H9 (cell line): ENCODE data around the gene PGM2. TPM values are rescaled to one million over a fixed set of nuclear protein-coding genes. Genes with fewer than 3 reads are reported as not detected.

Experiments used
- DNase-seq: peaks from one replicate; pipeline ENCODE4 v3.0.0-alpha.2; 2017
- H2AFZ ChIP-seq: one replicate; pipeline ENCODE4 v1.6.1; 2013; ENCODE audit warnings: mild to moderate bottlenecking, low read length, control low read depth, moderate library complexity
- H2AK5ac ChIP-seq: 2 replicates; pipeline ENCODE4 v1.6.1; 2013; ENCODE audit warnings: low read length, control low read depth, mixed read lengths; ENCODE audit not compliant: insufficient read length
- H2BK120ac ChIP-seq: one replicate; pipeline ENCODE4 v1.6.1; 2013; ENCODE audit warnings: low read depth, mild to moderate bottlenecking, low read length, control low read depth, inconsistent platforms; ENCODE audit not compliant: poor library complexity, severe bottlenecking
- H2BK12ac ChIP-seq: 2 replicates; pipeline ENCODE4 v1.6.1; 2013; ENCODE audit warnings: low read length, control low read depth, mixed read lengths, low read depth; ENCODE audit not compliant: insufficient read length
- H2BK15ac ChIP-seq: 2 replicates; pipeline ENCODE4 v1.6.1; 2013; ENCODE audit warnings: low read depth, low read length, control low read depth
- H2BK20ac ChIP-seq: one replicate; pipeline ENCODE4 v1.6.1; 2013; ENCODE audit warnings: low read depth, mild to moderate bottlenecking, low read length, control low read depth, inconsistent platforms; ENCODE audit not compliant: poor library complexity, severe bottlenecking
- H2BK5ac ChIP-seq: 2 replicates; pipeline ENCODE4 v1.6.1; 2013; ENCODE audit warnings: low read length, control low read depth, mixed read lengths; ENCODE audit not compliant: insufficient read length
- H3K14ac ChIP-seq: 2 replicates; pipeline ENCODE4 v1.6.1; 2013; ENCODE audit warnings: low read length, control low read depth; ENCODE audit not compliant: insufficient read depth
- H3K18ac ChIP-seq: 2 replicates; pipeline ENCODE4 v1.6.1; 2013; ENCODE audit warnings: low read depth, mild to moderate bottlenecking, mixed read lengths, low read length, control low read depth; ENCODE audit not compliant: insufficient read length
- H3K23ac ChIP-seq: 2 replicates; pipeline ENCODE4 v1.6.1; 2013; ENCODE audit warnings: low read length, control low read depth, mixed read lengths, low read depth; ENCODE audit not compliant: insufficient read length
- H3K23me2 ChIP-seq: 2 replicates; pipeline ENCODE4 v1.6.1; 2013; ENCODE audit warnings: low read depth, mild to moderate bottlenecking, mixed read lengths, low read length, control low read depth; ENCODE audit not compliant: insufficient read length, poor library complexity, severe bottlenecking
- H3K27ac ChIP-seq: 2 replicates; pipeline ENCODE4 v1.5.1; 2013; ENCODE audit warnings: low read length, control low read depth, mixed read lengths, low read depth; ENCODE audit not compliant: insufficient read length
- H3K27me3 ChIP-seq: 2 replicates; pipeline ENCODE4 v1.6.1; 2013; ENCODE audit warnings: low read length, control low read depth, inconsistent platforms; ENCODE audit not compliant: insufficient read depth
- H3K4ac ChIP-seq: 2 replicates; pipeline ENCODE4 v1.6.1; 2013; ENCODE audit warnings: low read depth, mild to moderate bottlenecking, control low read depth, inconsistent platforms, low read length, moderate library complexity
- H3K4me1 ChIP-seq: 2 replicates; pipeline ENCODE4 v1.6.1; 2013; ENCODE audit warnings: low read length, control low read depth, inconsistent platforms; ENCODE audit not compliant: insufficient read depth
- H3K4me2 ChIP-seq: 2 replicates; pipeline ENCODE4 v1.6.1; 2013; ENCODE audit warnings: low read length, control low read depth, mixed read lengths; ENCODE audit not compliant: insufficient read length, insufficient read depth
- H3K56ac ChIP-seq: 2 replicates; pipeline ENCODE4 v1.6.1; 2013; ENCODE audit warnings: low read depth, mild to moderate bottlenecking, mixed read lengths, low read length, control low read depth; ENCODE audit not compliant: insufficient read length
- H3K79me1 ChIP-seq: 2 replicates; pipeline ENCODE4 v1.6.1; 2013; ENCODE audit warnings: low read depth, mild to moderate bottlenecking, moderate library complexity, low read length, control low read depth, inconsistent platforms; ENCODE audit not compliant: insufficient read depth, poor library complexity, severe bottlenecking
- H3K79me2 ChIP-seq: 2 replicates; pipeline ENCODE4 v1.6.1; 2013; ENCODE audit warnings: low read length, control low read depth, inconsistent platforms; ENCODE audit not compliant: insufficient read depth
- H3K9ac ChIP-seq: 2 replicates; pipeline ENCODE4 v1.6.1; 2013; ENCODE audit warnings: low read length, control low read depth, mixed read lengths; ENCODE audit not compliant: insufficient read length; ENCODE audit errors: extremely low read depth
- H3K9me3 ChIP-seq: one replicate; pipeline ENCODE4 v1.6.1; 2013; ENCODE audit warnings: low read depth, low read length, inconsistent platforms; ENCODE audit not compliant: control insufficient read depth
- H3T11ph ChIP-seq: one replicate; pipeline ENCODE4 v1.6.1; 2013; ENCODE audit warnings: mild to moderate bottlenecking, low read length, control low read depth, inconsistent platforms
- H4K20me1 ChIP-seq: one replicate; pipeline ENCODE4 v1.6.1; 2013; ENCODE audit not compliant: control insufficient read depth, insufficient read length, insufficient read depth
- H4K5ac ChIP-seq: 2 replicates; pipeline ENCODE4 v1.6.1; 2013; ENCODE audit warnings: low read depth, mild to moderate bottlenecking, mixed read lengths, low read length, control low read depth; ENCODE audit not compliant: insufficient read length
- H4K8ac ChIP-seq: replicated peaks from 2 replicates; pipeline ENCODE4 v1.6.1; 2013; ENCODE audit warnings: low read length, control low read depth, mixed read lengths, low read depth; ENCODE audit not compliant: insufficient read length
- H4K91ac ChIP-seq: 2 replicates; pipeline ENCODE4 v1.6.1; 2013; ENCODE audit warnings: low read depth, mild to moderate bottlenecking, moderate library complexity, mixed read lengths, low read length, control low read depth; ENCODE audit not compliant: insufficient read length
- H3K27ac Mint-ChIP-seq, 3 experiments: 2 replicates in 2 of 3; 3 replicates in 1 of 3; pipeline ENCODE4 v1.8.0; 2020 to 2021; ENCODE audit warnings: mixed read lengths in 3 of 3, mild to moderate bottlenecking in 1 of 3, moderate library complexity in 1 of 3
- H3K27me3 Mint-ChIP-seq: 2 replicates; pipeline ENCODE4 v1.8.0; 2021; ENCODE audit warnings: low read depth, mild to moderate bottlenecking, moderate library complexity, mixed read lengths
- H3K36me3 Mint-ChIP-seq, 3 experiments: 2 replicates in 2 of 3; 3 replicates in 1 of 3; pipeline ENCODE4 v1.8.0; 2020 to 2021; ENCODE audit warnings: low read depth in 3 of 3, mixed read lengths in 3 of 3; ENCODE audit not compliant: insufficient read depth in 1 of 3
- H3K4me1 Mint-ChIP-seq, 2 experiments: 2 replicates each; pipeline ENCODE4 v1.8.0; 2020; ENCODE audit warnings: mixed read lengths in 2 of 2
- H3K4me3 Mint-ChIP-seq, 2 experiments: 2 replicates in 1 of 2; 3 replicates in 1 of 2; pipeline ENCODE4 v1.8.0; 2020 to 2021; ENCODE audit warnings: mild to moderate bottlenecking in 2 of 2, mixed read lengths in 2 of 2, moderate library complexity in 1 of 2
- H3K9me3 Mint-ChIP-seq, 2 experiments: 2 replicates in 1 of 2; 3 replicates in 1 of 2; pipeline ENCODE4 v1.8.0; 2020; ENCODE audit warnings: mild to moderate bottlenecking in 2 of 2, mixed read lengths in 2 of 2, moderate library complexity in 1 of 2
- WGBS: extraction: QIAGEN DNeasy Blood & Tissue Kit; methylation state at CpG from one replicate; pipeline ENCODE4 v1.1.7; 2013; ENCODE audit warnings: missing lambda C conversion rate, low lambda C conversion rate, mixed read lengths; ENCODE audit not compliant: insufficient read length; ENCODE audit errors: extremely low coverage; 5-methylcytosine and 5-hydroxymethylcytosine counted together
- total RNA-seq: library from RNA; stranded (reverse); gene quantifications from 2 replicates; pipeline ENCODE4 v1.2.1, GENCODE V29; 2021
- TF ChIP-seq, protein P1 (sequence below): fragments of 200-600 bp; sonication (generic); conservative IDR thresholded peaks from 3 replicates; pipeline ENCODE4 v1.8.0; 2021; ENCODE audit warnings: antibody characterized with exemption, mild to moderate bottlenecking

The PGM2 gene
- total RNA-seq, 1 experiment from 2014 or later: 26.6 TPM

DNA sequence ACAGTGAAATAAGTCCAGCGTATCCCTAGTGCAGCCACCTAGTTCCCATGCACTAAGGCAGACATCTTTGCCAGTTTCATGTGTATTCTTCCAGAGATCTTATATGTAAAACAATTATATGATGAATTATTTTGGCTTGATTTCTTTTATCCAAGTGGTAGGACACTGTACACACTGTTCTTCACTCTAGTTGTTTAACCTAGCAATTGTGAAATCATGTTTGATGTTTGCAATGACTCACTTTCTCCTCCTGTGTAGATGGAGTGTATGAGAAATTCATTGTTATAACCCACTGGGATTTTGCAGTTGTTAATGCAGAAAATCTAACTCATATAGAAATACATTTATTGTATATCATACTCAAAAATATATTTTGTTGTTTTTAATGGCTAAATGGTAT, 46.9 kb downstream of the PGM2 start:
- H3K4me2 ChIP-seq: no peak overlapping the region
- no peak overlapping the region for H2AK5ac ChIP-seq
- no peak overlapping the region for H4K8ac ChIP-seq
- Mint-ChIP-seq H3K36me3 (no peaks in the 10 kb centered on the region), H3K9me3 (no peaks in the 10 kb centered on the region), H3K27ac (no peak overlapping the region), H3K4me3 (no peak overlapping the region), H3K4me1 (peaks cover 2 to 5% of the 10 kb centered on the region in 2 experiments; a peak in 2 of 4 replicates), H3K27me3 (no peaks in the 10 kb centered on the region)
- no peak overlapping the region for H3K18ac ChIP-seq
- H2AFZ ChIP-seq: no peak overlapping the region
- H3K23ac ChIP-seq: no peak overlapping the region
- H3K56ac ChIP-seq: no peak overlapping the region
- no peaks in the 10 kb centered on the region for H3K79me2 ChIP-seq
- TF ChIP-seq, protein P1, sequence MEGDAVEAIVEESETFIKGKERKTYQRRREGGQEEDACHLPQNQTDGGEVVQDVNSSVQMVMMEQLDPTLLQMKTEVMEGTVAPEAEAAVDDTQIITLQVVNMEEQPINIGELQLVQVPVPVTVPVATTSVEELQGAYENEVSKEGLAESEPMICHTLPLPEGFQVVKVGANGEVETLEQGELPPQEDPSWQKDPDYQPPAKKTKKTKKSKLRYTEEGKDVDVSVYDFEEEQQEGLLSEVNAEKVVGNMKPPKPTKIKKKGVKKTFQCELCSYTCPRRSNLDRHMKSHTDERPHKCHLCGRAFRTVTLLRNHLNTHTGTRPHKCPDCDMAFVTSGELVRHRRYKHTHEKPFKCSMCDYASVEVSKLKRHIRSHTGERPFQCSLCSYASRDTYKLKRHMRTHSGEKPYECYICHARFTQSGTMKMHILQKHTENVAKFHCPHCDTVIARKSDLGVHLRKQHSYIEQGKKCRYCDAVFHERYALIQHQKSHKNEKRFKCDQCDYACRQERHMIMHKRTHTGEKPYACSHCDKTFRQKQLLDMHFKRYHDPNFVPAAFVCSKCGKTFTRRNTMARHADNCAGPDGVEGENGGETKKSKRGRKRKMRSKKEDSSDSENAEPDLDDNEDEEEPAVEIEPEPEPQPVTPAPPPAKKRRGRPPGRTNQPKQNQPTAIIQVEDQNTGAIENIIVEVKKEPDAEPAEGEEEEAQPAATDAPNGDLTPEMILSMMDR: no peak
- H3K9me3 ChIP-seq: no peaks in the 10 kb centered on the region
- no peak overlapping the region for H3K4ac ChIP-seq
- H2BK5ac ChIP-seq: no peak overlapping the region
- DNase-seq: no peak
- no peak overlapping the region for H2BK20ac ChIP-seq
- H3K79me1 ChIP-seq: no peaks in the 10 kb centered on the region
- no peak overlapping the region for H2BK120ac ChIP-seq
- no peak overlapping the region for H2BK12ac ChIP-seq
- H3K14ac ChIP-seq: no peak overlapping the region
- H3K23me2 ChIP-seq: no peaks in the 10 kb centered on the region
- H3K27ac ChIP-seq: no peak overlapping the region
- H3T11ph ChIP-seq: no peak overlapping the region
- no peak overlapping the region for H3K9ac ChIP-seq
- no CpG with 5 or more reads among the region's 1 CpG for WGBS
- H3K27me3 ChIP-seq: no peaks in the 10 kb centered on the region
- no peaks in the 10 kb centered on the region for H3K4me1 ChIP-seq
- H4K91ac ChIP-seq: no peak overlapping the region
- H4K20me1 ChIP-seq: no peaks in the 10 kb centered on the region
- no peak overlapping the region for H4K5ac ChIP-seq
- no peak overlapping the region for H2BK15ac ChIP-seq
